Measurements from ENCODE around the gene RNASEH2B.

RNASEH2B gene

GRCh38 chr13:50909605-50910484 is at the start of gene RNASEH2B:
Gene RNASEH2B, plus strand, starts transcription at chr13:50909791. Its CDS starts 286 bp downstream, at chr13:50910077.
- Mint-ChIP-seq H3K36me3 (ENCODE audit: insufficient read depth) (peaks cover 5% of the 10 kb centered on the region), H3K9me3 (no peaks in the 10 kb centered on the region), H3K4me3 (peak within 1 kb of the TSS; percentile 91), H3K27ac (ENCODE audit: low read depth) (peak within 1 kb of the TSS; percentile 95), H3K4me1 (peaks cover 30% of the 10 kb centered on the region), H3K27me3 (no peaks in the 10 kb centered on the region)
- DNase-seq (ENCODE audit: low spot score in 2 of 2) (peak; percentile 54 to 55), ATAC-seq (replicated peaks; ENCODE audit: extremely low read depth, poor library complexity, severe bottlenecking) (peak; percentile 69)

- DNase-seq (ENCODE audit: low spot score in 2 of 2) (no peak), ATAC-seq (replicated peaks; ENCODE audit: extremely low read depth, poor library complexity, severe bottlenecking) (no peak)
- Mint-ChIP-seq H3K4me3 (no peak overlapping the region), H3K36me3 (ENCODE audit: insufficient read depth) (no peaks in the 10 kb centered on the region), H3K4me1 (no peaks in the 10 kb centered on the region), H3K27ac (ENCODE audit: low read depth) (no peak overlapping the region), H3K27me3 (peaks cover 40% of the 10 kb centered on the region), H3K9me3 (no peaks in the 10 kb centered on the region)
These were observed 45.1 kb upstream of the RNASEH2B start for GRCh38 chr13:50864492-50864891.

- ATAC-seq (replicated peaks; ENCODE audit: extremely low read depth, poor library complexity, severe bottlenecking) (no peak), DNase-seq (ENCODE audit: low spot score in 2 of 2) (no peak)
- Mint-ChIP-seq H3K4me1 (no peaks in the 10 kb centered on the region), H3K9me3 (no peaks in the 10 kb centered on the region), H3K27ac (ENCODE audit: low read depth) (peak overlapping the region; percentile 38), H3K27me3 (peaks cover 20% of the 10 kb centered on the region), H3K4me3 (no peak overlapping the region), H3K36me3 (ENCODE audit: insufficient read depth) (no peaks in the 10 kb centered on the region)
These were observed 42.6 kb upstream of the RNASEH2B start for GRCh38 chr13:50866817-50867636.

- DNase-seq (ENCODE audit: low spot score in 2 of 2), result no peak
- no peaks in the 10 kb centered on the region for H3K36me3 Mint-ChIP-seq (ENCODE audit: insufficient read depth)
- no peaks in the 10 kb centered on the region for H3K4me1 Mint-ChIP-seq
- no peak for ATAC-seq (replicated peaks; ENCODE audit: extremely low read depth, poor library complexity, severe bottlenecking)
- H3K9me3 Mint-ChIP-seq, result no peaks in the 10 kb centered on the region
- peak overlapping the region; percentile 38 for H3K27ac Mint-ChIP-seq (ENCODE audit: low read depth)
- peaks cover 20% of the 10 kb centered on the region for H3K27me3 Mint-ChIP-seq
- no peak overlapping the region for H3K4me3 Mint-ChIP-seq
These were observed 42.0 kb upstream of the RNASEH2B start for GRCh38 chr13:50867637-50867945.

GRCh38 chr13:50871405-50871804 is 38.2 kb upstream of the RNASEH2B start:
- no peaks in the 10 kb centered on the region for H3K36me3 Mint-ChIP-seq (ENCODE audit: insufficient read depth)
- H3K27me3 Mint-ChIP-seq, result peaks cover 14% of the 10 kb centered on the region
- no peaks in the 10 kb centered on the region for H3K4me1 Mint-ChIP-seq
- no peaks in the 10 kb centered on the region for H3K9me3 Mint-ChIP-seq
- ATAC-seq (replicated peaks; ENCODE audit: extremely low read depth, poor library complexity, severe bottlenecking) (no peak), DNase-seq (ENCODE audit: low spot score in 2 of 2) (no peak)
- H3K27ac Mint-ChIP-seq (ENCODE audit: low read depth), result no peak overlapping the region
- no peak overlapping the region for H3K4me3 Mint-ChIP-seq

- H3K36me3 Mint-ChIP-seq (ENCODE audit: insufficient read depth), result no peaks in the 10 kb centered on the region
- DNase-seq (ENCODE audit: low spot score in 2 of 2) (no peak), ATAC-seq (replicated peaks; ENCODE audit: extremely low read depth, poor library complexity, severe bottlenecking) (no peak)
- no peaks in the 10 kb centered on the region for H3K4me1 Mint-ChIP-seq
- no peak overlapping the region for H3K4me3 Mint-ChIP-seq
- no peak overlapping the region for H3K27ac Mint-ChIP-seq (ENCODE audit: low read depth)
- H3K27me3 Mint-ChIP-seq, result no peaks in the 10 kb centered on the region
- no peaks in the 10 kb centered on the region for H3K9me3 Mint-ChIP-seq
These were observed 36.1 kb upstream of the RNASEH2B start for GRCh38 chr13:50873467-50873866.

GRCh38 chr13:50873991-50874390 is 35.6 kb upstream of the RNASEH2B start:
- ATAC-seq (replicated peaks; ENCODE audit: extremely low read depth, poor library complexity, severe bottlenecking), result no peak
- Mint-ChIP-seq H3K27me3 (no peaks in the 10 kb centered on the region), H3K36me3 (ENCODE audit: insufficient read depth) (no peaks in the 10 kb centered on the region), H3K4me1 (no peaks in the 10 kb centered on the region), H3K9me3 (no peaks in the 10 kb centered on the region), H3K27ac (ENCODE audit: low read depth) (no peak overlapping the region), H3K4me3 (no peak overlapping the region)
- DNase-seq (ENCODE audit: low spot score in 2 of 2), result no peak

GRCh38 chr13:50882816-50883435 is 26.7 kb upstream of the RNASEH2B start:
- H3K4me1 Mint-ChIP-seq, result no peaks in the 10 kb centered on the region
- no peak overlapping the region for H3K4me3 Mint-ChIP-seq
- no peaks in the 10 kb centered on the region for H3K36me3 Mint-ChIP-seq (ENCODE audit: insufficient read depth)
- no peaks in the 10 kb centered on the region for H3K27me3 Mint-ChIP-seq
- no peaks in the 10 kb centered on the region for H3K9me3 Mint-ChIP-seq
- ATAC-seq (replicated peaks; ENCODE audit: extremely low read depth, poor library complexity, severe bottlenecking), result no peak
- H3K27ac Mint-ChIP-seq (ENCODE audit: low read depth), result no peak overlapping the region
- DNase-seq (ENCODE audit: low spot score in 2 of 2), result no peak

- ATAC-seq (replicated peaks; ENCODE audit: extremely low read depth, poor library complexity, severe bottlenecking) (no peak), DNase-seq (ENCODE audit: low spot score in 2 of 2) (no peak)
- H3K27me3 Mint-ChIP-seq, result no peaks in the 10 kb centered on the region
- no peak overlapping the region for H3K27ac Mint-ChIP-seq (ENCODE audit: low read depth)
- no peaks in the 10 kb centered on the region for H3K36me3 Mint-ChIP-seq (ENCODE audit: insufficient read depth)
- no peak overlapping the region for H3K4me3 Mint-ChIP-seq
- no peaks in the 10 kb centered on the region for H3K9me3 Mint-ChIP-seq
- H3K4me1 Mint-ChIP-seq, result no peaks in the 10 kb centered on the region
These were observed 25.9 kb upstream of the RNASEH2B start for GRCh38 chr13:50883728-50884127.

GRCh38 chr13:50884265-50884664 is 25.3 kb upstream of the RNASEH2B start:
- H3K27me3 Mint-ChIP-seq, result no peaks in the 10 kb centered on the region
- H3K27ac Mint-ChIP-seq (ENCODE audit: low read depth), result no peak overlapping the region
- H3K4me3 Mint-ChIP-seq, result no peak overlapping the region
- no peaks in the 10 kb centered on the region for H3K9me3 Mint-ChIP-seq
- no peaks in the 10 kb centered on the region for H3K4me1 Mint-ChIP-seq
- no peak for DNase-seq (ENCODE audit: low spot score in 2 of 2)
- H3K36me3 Mint-ChIP-seq (ENCODE audit: insufficient read depth), result no peaks in the 10 kb centered on the region
- no peak for ATAC-seq (replicated peaks; ENCODE audit: extremely low read depth, poor library complexity, severe bottlenecking)

- ATAC-seq (replicated peaks; ENCODE audit: extremely low read depth, poor library complexity, severe bottlenecking), result no peak
- Mint-ChIP-seq H3K4me3 (no peak overlapping the region), H3K27ac (ENCODE audit: low read depth) (no peak overlapping the region), H3K27me3 (no peaks in the 10 kb centered on the region), H3K9me3 (no peaks in the 10 kb centered on the region), H3K4me1 (peaks cover 15% of the 10 kb centered on the region), H3K36me3 (ENCODE audit: insufficient read depth) (peaks cover 3% of the 10 kb centered on the region)
- DNase-seq (ENCODE audit: low spot score in 2 of 2), result no peak
These were observed 22.4 kb upstream of the RNASEH2B start for GRCh38 chr13:50887151-50887550.

GRCh38 chr13:50888362-50888761 is 21.2 kb upstream of the RNASEH2B start:
- Mint-ChIP-seq H3K4me3 (no peak overlapping the region), H3K9me3 (no peaks in the 10 kb centered on the region), H3K36me3 (ENCODE audit: insufficient read depth) (peaks cover 3% of the 10 kb centered on the region)

More at GRCh38 chr13:50888362-50888761, 21.2 kb upstream of the RNASEH2B start:
- Mint-ChIP-seq H3K27ac (ENCODE audit: low read depth) (no peak overlapping the region), H3K27me3 (no peaks in the 10 kb centered on the region), H3K4me1 (peaks cover 25% of the 10 kb centered on the region)
- ATAC-seq (replicated peaks; ENCODE audit: extremely low read depth, poor library complexity, severe bottlenecking), result no peak
- DNase-seq (ENCODE audit: low spot score in 2 of 2), result no peak

Data from central memory CD8-positive, alpha-beta T cell (primary cell).